VCaP (cell line): Measurements from ENCODE around the gene STK10.

Experiments used
- H3K27ac ChIP-seq: fragments of 450-650 bp; 2 replicates; pipeline ENCODE4 v1.5.1; 2017
- CTCF ChIP-seq: fragments of 450-650 bp; conservative IDR thresholded peaks from 2 replicates; pipeline ENCODE4 v1.5.1; 2017; ENCODE audit warnings: mild to moderate bottlenecking, moderate library complexity

STK10 gene

GRCh38 chr5:172078726-172079345 is 109.2 kb downstream of the STK10 start:
- H3K27ac ChIP-seq = peak overlapping the region; percentile 41; the same call in 1 of the 2 replicates
- TF ChIP-seq CTCF = no peak

GRCh38 chr5:172077664-172078425 is 110.2 kb downstream of the STK10 start:
- H3K27ac ChIP-seq = peak overlapping the region; percentile 41
- TF ChIP-seq CTCF = no peak

- H3K27ac ChIP-seq = peak overlapping the region; percentile 41
- TF ChIP-seq CTCF = no peak
These were observed 111.2 kb downstream of the STK10 start for GRCh38 chr5:172076761-172077244.

DNA sequence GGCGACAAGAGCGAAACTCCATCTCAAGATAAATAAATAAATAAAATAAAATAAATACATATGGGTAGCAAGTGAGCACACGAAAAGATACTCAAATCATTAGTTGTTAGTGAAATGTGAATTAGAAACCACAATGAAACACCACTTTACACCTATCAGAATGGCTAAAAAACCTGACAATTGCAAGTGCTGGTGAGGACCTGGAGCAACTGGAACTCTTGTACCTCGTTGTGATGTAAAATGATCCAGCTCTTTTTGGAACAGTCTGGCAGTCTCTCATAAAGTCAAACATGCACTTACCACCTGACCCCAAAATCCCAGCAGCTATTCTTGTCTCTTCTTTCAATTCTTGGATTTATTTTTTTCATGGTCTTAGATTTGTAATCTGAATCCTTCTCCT is 112.4 kb downstream of the STK10 start:
- no peak overlapping the region for H3K27ac ChIP-seq
- TF ChIP-seq CTCF = no peak

DNA sequence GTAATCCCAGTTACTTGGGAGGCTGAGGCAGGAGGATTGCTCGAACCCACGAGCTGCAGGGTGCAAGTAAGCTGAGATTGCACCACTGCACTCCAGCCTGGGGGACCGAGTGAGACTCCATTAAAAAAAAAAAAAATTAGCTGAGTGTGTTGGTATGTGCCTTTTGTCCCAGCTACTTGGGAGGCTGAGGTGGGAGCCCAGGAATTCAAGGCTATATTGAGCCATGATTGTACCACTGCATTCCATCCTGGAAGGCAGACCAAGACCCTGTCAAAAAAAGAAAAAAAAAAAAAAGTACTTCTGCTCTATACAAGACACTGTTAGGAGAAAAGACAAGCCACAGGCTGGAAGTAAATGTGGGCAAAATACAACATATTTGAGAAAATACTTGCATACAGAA is 113.1 kb downstream of the STK10 start:
- no peak for TF ChIP-seq CTCF

GRCh38 chr5:172071309-172071875 is 116.6 kb downstream of the STK10 start:
- no peak overlapping the region for H3K27ac ChIP-seq
- no peak for TF ChIP-seq CTCF

More for the DNA sequence above, 113.1 kb downstream of the STK10 start:
- no peak overlapping the region for H3K27ac ChIP-seq

DNA sequence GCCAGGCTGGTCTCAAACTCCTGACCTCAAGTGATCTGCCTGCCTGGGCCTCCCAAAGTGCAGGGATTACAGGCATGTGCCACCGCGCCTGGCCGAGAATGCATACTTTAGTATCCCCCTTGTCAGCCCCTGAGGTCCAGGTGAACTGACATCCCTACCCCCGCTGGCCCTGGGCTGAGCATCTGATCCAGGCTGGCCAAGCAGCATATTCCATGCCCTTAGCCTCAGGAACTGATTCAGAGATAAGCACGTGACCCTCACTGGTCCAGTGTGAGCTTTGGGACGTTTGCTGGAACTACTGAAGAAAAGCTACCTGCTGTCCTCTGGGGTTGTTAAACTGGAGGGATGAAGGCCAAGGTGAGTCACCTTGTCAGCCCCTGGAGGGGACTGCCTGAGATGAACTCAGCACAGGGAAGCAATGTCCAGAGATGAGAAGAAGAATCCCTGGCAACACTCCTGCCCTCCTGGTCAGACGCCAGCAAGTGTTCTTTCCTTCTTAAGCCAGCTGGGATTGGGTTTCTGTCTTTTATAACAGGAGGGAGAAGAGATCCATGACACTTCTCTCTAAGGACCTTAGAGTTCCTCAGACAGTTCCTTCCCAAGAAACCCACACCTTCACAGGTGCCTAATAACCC is 122.5 kb downstream of the STK10 start:
- H3K27ac ChIP-seq = peak overlapping the region; percentile 42
- no peak for TF ChIP-seq CTCF
